Gastroesophageal sphincter (tissue), 4 donors: ENCODE results near the gene C14orf119. TPM values are rescaled to one million over a fixed set of nuclear protein-coding genes. Genes with fewer than 3 reads are reported as not detected.
A peak's percentile ranks its signal among the peaks of the same experiment; 100 is the strongest.

ENCODE experiments used
- ATAC-seq: fragments of 150-250 bp; one replicate; pipeline ENCODE4 v1.9.1; 2016; ENCODE audit warnings: mild to moderate bottlenecking, moderate library complexity
- H3K27ac ChIP-seq, 4 donors: fragments of 200-600 bp; sonication (generic) in 3 of 4; 1 replicate in 3 of 4; 2 replicates in 1 of 4; pipeline ENCODE4 v1.5.1; 2016 to 2019
- H3K27me3 ChIP-seq: fragments of 200-600 bp; sonication (generic); one replicate; pipeline ENCODE4 v1.5.1; 2019
- H3K36me3 ChIP-seq, 2 donors: fragments of 200-600 bp; sonication (generic); one replicate each; pipeline ENCODE4 v1.5.1; 2019; ENCODE audit warnings: control low read depth in 1 of 2
- H3K4me1 ChIP-seq, 3 donors: fragments of 200-600 bp; sonication (generic); 1 replicate in 2 of 3; 2 replicates in 1 of 3; pipeline ENCODE4 v1.5.1; 2016 to 2019; ENCODE audit warnings: control low read depth in 2 of 3
- H3K4me3 ChIP-seq, 2 donors: fragments of 200-600 bp; sonication (generic); one replicate each; pipeline ENCODE4 v1.5.1; 2019; ENCODE audit warnings: mild to moderate bottlenecking in 1 of 2, moderate library complexity in 1 of 2
- H3K9me3 ChIP-seq, 3 donors: fragments of 200-600 bp; sonication (generic); one replicate each; pipeline ENCODE4 v1.5.1; 2017 to 2019; ENCODE audit warnings: control low read depth in 2 of 3
- CTCF ChIP-seq, 4 experiments: fragments of 200-600 bp in 2 of 4; fragments of 450-650 bp in 2 of 4; sonication (generic) in 1 of 4; IDR thresholded peaks; one replicate each; pipeline ENCODE4 v1.5.1; 2017 to 2019; ENCODE audit warnings: antibody characterized with exemption in 4 of 4, mild to moderate bottlenecking in 2 of 4, moderate library complexity in 2 of 4
- EP300 ChIP-seq: sonication (generic); formaldehyde crosslinking; IDR thresholded peaks from one replicate; pipeline ENCODE4 v1.6.1; 2017; ENCODE audit warnings: antibody characterized with exemption, mild to moderate bottlenecking
- POLR2A ChIP-seq, 2 donors: fragments of 450-650 bp; IDR thresholded peaks; one replicate each; pipeline ENCODE4 v1.6.1; 2017; ENCODE audit warnings: antibody characterized with exemption in 2 of 2, mild to moderate bottlenecking in 2 of 2, moderate library complexity in 1 of 2
- POLR2AphosphoS5 ChIP-seq: sonication (generic); formaldehyde crosslinking; IDR thresholded peaks from one replicate; pipeline ENCODE4 v1.6.1; 2017; ENCODE audit warnings: antibody characterized with exemption
- total RNA-seq, 4 donors: library from RNA; depleted of rRNA; stranded (reverse); fragments of >200 nt; gene quantifications; one replicate each; pipeline ENCODE4 v1.1.0, GENCODE V29; 2016

Gene C14orf119
- total RNA-seq, 4 donors from 2014 or later: 31.3 to 38.2 (median 33.4) TPM

- TF ChIP-seq POLR2AphosphoS5 (no peak), POLR2A (IDR thresholded peaks at IDR 0.05) (no peak), EP300 (no peak), CTCF (IDR thresholded peaks at IDR 0.05) (no peak)
- no peak overlapping the region for H3K4me3 ChIP-seq
- H3K4me1 ChIP-seq: peaks cover 11 to 100% (median 12%) of the 10 kb centered on the region in 3 donors
- no peaks in the 10 kb centered on the region for H3K9me3 ChIP-seq
- H3K36me3 ChIP-seq: peaks cover 0 to 12% of the 10 kb centered on the region in 2 donors
- ATAC-seq: no peak
- no peaks in the 10 kb centered on the region for H3K27me3 ChIP-seq
- peak overlapping the region; percentile 70 to 95 (median 90) for H3K27ac ChIP-seq
These were observed 54.4 kb downstream of the C14orf119 start for GRCh38 chr14:23149745-23150144.

Other genes with a start within 250 kb of the C14orf119 start
- gene LRP10, start 223.8 kb upstream of the C14orf119 start, total RNA-seq: 100 to 1,000 TPM; 123 to 257 (median 163) TPM
- under 1 TPM; 0.20 to 0.93 (median 0.47) TPM for gene REM2, start 212.3 kb upstream of the C14orf119 start, total RNA-seq
- 100 to 1,000 TPM in 3 of 4 donors, 10 to 100 TPM in 1; 94.4 to 855 (median 368) TPM for gene RBM23, start 176.4 kb upstream of the C14orf119 start, total RNA-seq
- 10 to 100 TPM; 39.7 to 49.2 (median 43.2) TPM for gene PRMT5, start 166.1 kb upstream of the C14orf119 start, total RNA-seq
- gene HAUS4, start 138.4 kb upstream of the C14orf119 start, total RNA-seq: 10 to 100 TPM; 31.2 to 47.6 (median 43.1) TPM
- gene AJUBA, start 113.0 kb upstream of the C14orf119 start, total RNA-seq: 10 to 100 TPM in 3 of 4 donors, 1 to 10 TPM in 1; 8.8 to 27.0 (median 17.8) TPM
- 10 to 100 TPM in 3 of 4 donors, 1 to 10 TPM in 1; 8.4 to 16.0 (median 13.2) TPM for gene C14orf93, start 85.4 kb upstream of the C14orf119 start, total RNA-seq
- 100 to 1,000 TPM; 125 to 182 (median 133) TPM for gene PSMB5, start 60.6 kb upstream of the C14orf119 start, total RNA-seq
- under 1 TPM in 1 of 4 donors, not detected in 3; 0.27 TPM for gene PSMB11, start 53.3 kb upstream of the C14orf119 start, total RNA-seq
- gene CDH24, start 38.0 kb upstream of the C14orf119 start, total RNA-seq: 1 to 10 TPM; 1.5 to 3.6 (median 2.6) TPM
- 100 to 1,000 TPM in 1 of 4 donors, 10 to 100 TPM in 3; 55.7 to 121 (median 91.8) TPM for gene ACIN1, start 369 bp upstream of the C14orf119 start, total RNA-seq
- gene CIROP, start 9.5 kb downstream of the C14orf119 start, total RNA-seq: under 1 TPM in 2 of 4 donors, not detected in 2; 0.13 to 0.31 TPM
- gene CEBPE, start 23.8 kb downstream of the C14orf119 start, total RNA-seq: not detected
- 10 to 100 TPM; 21.6 to 56.7 (median 32.2) TPM for gene SLC7A8, start 88.2 kb downstream of the C14orf119 start, total RNA-seq
- not detected for gene RNF212B, start 142.4 kb downstream of the C14orf119 start, total RNA-seq
- gene HOMEZ, start 190.6 kb downstream of the C14orf119 start, total RNA-seq: 10 to 100 TPM in 2 of 4 donors, 1 to 10 TPM in 2; 7.5 to 11.3 (median 9.4) TPM
- gene PPP1R3E, start 207.4 kb downstream of the C14orf119 start, total RNA-seq: 10 to 100 TPM in 1 of 4 donors, 1 to 10 TPM in 3; 4.4 to 14.0 (median 7.2) TPM
- 100 to 1,000 TPM in 3 of 4 donors, 10 to 100 TPM in 1; 99.1 to 157 (median 117) TPM for gene BCL2L2, start 211.3 kb downstream of the C14orf119 start, total RNA-seq
- 10 to 100 TPM; 56.3 to 59.8 (median 57.5) TPM for gene PABPN1, start 226.0 kb downstream of the C14orf119 start, total RNA-seq